GM18520 (cell line): ENCODE measurements around the gene PRXL2C.

Source experiments
- ATAC-seq: cut with Tn5 transposase; IDR thresholded peaks from one replicate; pipeline ENCODE4 v1.9.1; 2021; ENCODE audit not compliant: unreplicated experiment

The PRXL2C gene

GRCh38 chr9:96612966-96613589, 42.0 kb downstream of the PRXL2C start:
- no peak for ATAC-seq

- no peak for ATAC-seq
These were observed 42.8 kb downstream of the PRXL2C start for GRCh38 chr9:96612105-96612965.

GRCh38 chr9:96611302-96611701, 43.8 kb downstream of the PRXL2C start:
- no peak for ATAC-seq

DNA sequence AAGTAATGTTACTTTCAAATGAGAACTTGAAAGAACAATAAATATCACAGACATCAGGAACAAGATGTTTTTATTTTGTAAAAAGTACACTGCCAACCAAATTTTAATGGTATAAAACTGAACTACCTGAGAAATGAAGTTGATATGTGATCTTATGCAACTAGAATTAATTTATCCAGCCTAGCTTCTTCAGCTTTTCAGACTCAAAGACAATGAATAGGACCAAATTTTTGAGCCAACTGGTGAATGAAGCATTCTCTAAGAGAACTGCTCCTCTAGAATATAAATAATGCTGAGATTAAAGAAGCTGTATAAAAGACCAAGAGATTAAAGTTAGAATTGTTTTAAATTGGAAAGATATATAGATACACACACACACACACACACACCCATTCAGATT, 45.4 kb downstream of the PRXL2C start:
- ATAC-seq, result no peak

- no peak for ATAC-seq
These were observed 47.1 kb downstream of the PRXL2C start for GRCh38 chr9:96607971-96608370.

DNA sequence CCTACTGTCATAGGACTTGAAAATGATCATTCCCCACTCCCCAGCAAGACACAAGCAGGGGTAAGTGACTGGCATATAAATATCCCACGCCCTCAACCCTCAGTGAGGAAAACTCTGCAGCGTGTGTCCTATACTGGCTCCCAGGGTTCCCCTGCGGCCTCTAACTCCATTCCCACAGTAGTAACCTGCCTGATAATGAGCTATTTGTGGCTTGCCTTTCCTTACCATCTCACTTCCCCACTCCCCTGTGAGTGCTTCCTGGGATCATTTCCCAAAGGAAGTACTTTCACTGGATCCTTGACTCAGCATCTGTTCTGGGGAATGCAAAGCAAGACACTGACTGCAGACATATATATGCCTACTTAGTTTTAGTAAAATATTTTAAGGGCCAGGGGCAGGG, 49.8 kb downstream of the PRXL2C start:
- no peak for ATAC-seq

- no peak for ATAC-seq
These were observed 51.2 kb downstream of the PRXL2C start for GRCh38 chr9:96604004-96604319.

DNA sequence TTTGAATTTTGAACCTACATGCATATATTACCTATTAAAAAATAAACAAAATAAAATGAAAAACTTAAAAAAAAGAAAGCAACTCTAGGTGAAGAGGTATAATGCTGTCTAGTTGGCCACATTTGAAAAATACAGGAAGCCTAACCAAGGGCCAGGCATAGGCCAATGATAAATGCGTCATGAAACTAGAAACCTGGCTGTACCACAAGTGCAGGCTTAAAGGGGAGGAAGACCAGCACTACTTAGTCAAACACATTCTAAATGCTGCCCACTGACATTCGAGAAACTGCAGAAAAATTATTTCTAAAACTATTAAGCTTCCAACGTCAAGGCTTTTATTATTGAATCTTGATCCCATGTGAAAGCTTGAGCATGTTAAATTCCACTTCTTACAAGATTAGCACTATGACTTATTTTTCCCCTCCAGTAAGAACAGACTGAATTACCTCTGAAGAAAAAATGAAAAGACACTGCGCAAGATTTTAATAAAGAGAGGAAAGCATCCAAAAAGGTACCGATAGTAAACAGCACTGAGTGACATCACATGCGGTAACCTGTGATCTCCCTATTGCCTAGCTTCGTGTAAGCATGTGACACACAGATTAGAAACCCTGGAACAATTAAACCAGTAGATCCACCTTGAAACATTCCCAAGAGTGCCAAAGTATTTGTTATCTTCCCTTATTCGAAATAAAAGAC, 51.7 kb downstream of the PRXL2C start:
- ATAC-seq, result no peak

DNA sequence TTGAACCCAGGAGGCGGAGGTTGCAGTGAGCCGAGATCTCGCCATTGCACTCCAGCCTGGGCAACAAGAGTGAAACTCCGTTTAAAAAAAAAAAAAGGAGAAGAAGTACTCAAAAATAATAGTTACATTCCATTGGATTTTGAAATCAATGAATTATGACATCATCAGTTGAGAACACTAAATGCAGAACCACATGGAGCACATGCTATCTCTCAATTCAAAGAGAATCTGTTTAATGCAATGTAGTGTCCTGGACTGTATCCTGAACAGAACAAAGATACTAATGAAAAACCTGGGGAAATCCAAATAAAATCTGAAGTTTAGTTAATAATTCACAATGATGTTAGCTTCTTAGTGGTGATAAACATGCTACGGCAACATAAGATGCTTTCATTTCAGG, 55.8 kb downstream of the PRXL2C start:
- ATAC-seq, result no peak

DNA sequence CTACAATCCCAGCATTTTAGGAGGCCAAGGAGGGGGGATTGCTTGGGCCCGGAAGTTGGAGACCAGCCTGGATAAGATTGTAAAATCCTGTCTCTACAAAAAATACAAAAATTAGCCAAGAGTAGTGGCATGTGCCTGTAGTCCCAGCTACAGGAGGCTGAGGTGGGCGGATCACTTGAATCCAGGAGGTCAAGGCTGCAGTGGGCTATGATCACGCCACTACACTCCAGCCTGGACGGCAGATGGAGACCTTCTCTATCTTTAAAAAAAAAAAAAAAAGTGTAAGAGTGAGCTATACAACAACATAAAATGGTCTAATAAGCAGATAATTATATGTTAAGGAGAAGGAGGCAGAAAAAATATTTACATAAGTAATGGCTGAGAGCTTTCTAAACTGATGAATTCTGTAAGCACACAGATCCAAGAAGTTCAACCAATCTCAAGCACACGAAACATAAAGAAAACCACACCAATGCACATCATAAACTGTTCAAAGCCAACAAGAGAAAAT, 58.5 kb downstream of the PRXL2C start:
- ATAC-seq, result no peak
